H1 (cell line): ENCODE measurements around the gene ATP2A3. TPM values are rescaled to one million over a fixed set of nuclear protein-coding genes. Genes with fewer than 3 reads are reported as not detected.

Source experiments
- CTCF ChIA-PET: fragments of 300-600 bp; sonication (Branson Sonifier 250); formaldehyde crosslinking; loops from one replicate; lab custom pipeline; 2021; ENCODE audit not compliant: partially characterized antibody; lab: Charles Lee
- POLR2A ChIA-PET: fragments of 300-600 bp; sonication (Branson Sonifier 250); formaldehyde crosslinking; loops from one replicate; lab custom pipeline; 2021; ENCODE audit warnings: inconsistent platforms; ENCODE audit not compliant: partially characterized antibody; lab: Charles Lee
- DNase-seq, 2 experiments: peaks; one replicate each; pipeline versions ENCODE4 v3.0.0 to v3.0.0-alpha.2; 2010 to 2022; ENCODE audit warnings: low spot score in 2 of 2, low read depth in 1 of 2, mixed read lengths in 1 of 2
- FAIRE-seq: peaks from 2 replicates; lab custom pipeline; 2011; peaks lifted over from hg19 to GRCh38; lab: Jason Lieb, UNC
- H2AFZ ChIP-seq: 2 replicates; pipeline ENCODE4 v1.8.1; 2012; ENCODE audit warnings: low read length, inconsistent platforms
- H2AK5ac ChIP-seq: 2 replicates; pipeline ENCODE4 v1.6.1; 2013; ENCODE audit warnings: low read depth, low read length
- H2BK120ac ChIP-seq: replicated peaks from 2 replicates; pipeline ENCODE3; 2013; ENCODE audit warnings: low read depth, low read length, inconsistent platforms
- H2BK12ac ChIP-seq: 2 replicates; pipeline ENCODE4 v1.6.1; 2013; ENCODE audit warnings: low read depth, low read length
- H2BK15ac ChIP-seq: 2 replicates; pipeline ENCODE4 v1.6.1; 2013; ENCODE audit warnings: low read length
- H2BK20ac ChIP-seq: 2 replicates; pipeline ENCODE4 v1.6.1; 2013; ENCODE audit warnings: low read length
- H2BK5ac ChIP-seq: 2 replicates; pipeline ENCODE4 v1.6.1; 2013; ENCODE audit warnings: low read depth, low read length
- H3K14ac ChIP-seq: 2 replicates; pipeline ENCODE4 v1.6.1; 2013; ENCODE audit warnings: inconsistent platforms; ENCODE audit not compliant: insufficient read length
- H3K18ac ChIP-seq: 2 replicates; pipeline ENCODE4 v1.6.1; 2013; ENCODE audit warnings: low read length; ENCODE audit errors: extremely low read depth
- H3K23ac ChIP-seq: 2 replicates; pipeline ENCODE4 v1.6.1; 2013; ENCODE audit warnings: inconsistent platforms; ENCODE audit not compliant: insufficient read length
- H3K23me2 ChIP-seq: 2 replicates; pipeline ENCODE4 v1.6.1; 2013; ENCODE audit warnings: low read depth, low read length
- H3K27ac ChIP-seq: 2 replicates; pipeline ENCODE4 v1.6.1; 2011; ENCODE audit warnings: low read depth, low read length, inconsistent platforms
- H3K27me3 ChIP-seq, 4 experiments: replicated peaks in 1 of 4; 1 replicate in 1 of 4; 2 replicates in 3 of 4; pipeline versions ENCODE4 v1.6.1 to v1.8.1; 2011 to 2013; ENCODE audit warnings: low read length in 3 of 4, mild to moderate bottlenecking in 3 of 4, inconsistent platforms in 2 of 4, mixed read lengths in 2 of 4, moderate library complexity in 1 of 4; ENCODE audit not compliant: control insufficient read depth in 3 of 4, insufficient read depth in 3 of 4; ENCODE audit errors: extremely low read depth in 1 of 4
- H3K36me3 ChIP-seq, 4 experiments: 2 replicates each; pipeline versions ENCODE4 v1.6.1 to v1.8.1; 2011 to 2013; ENCODE audit warnings: mild to moderate bottlenecking in 4 of 4, low read length in 3 of 4, moderate library complexity in 2 of 4, control low read depth in 1 of 4, inconsistent platforms in 1 of 4; ENCODE audit not compliant: insufficient read depth in 4 of 4, control insufficient read depth in 2 of 4
- H3K4ac ChIP-seq: replicated peaks from 2 replicates; pipeline ENCODE3; 2013; ENCODE audit warnings: low read length, low read depth, mixed read lengths, inconsistent platforms; ENCODE audit not compliant: insufficient read length
- H3K4me1 ChIP-seq, 4 experiments: replicated peaks in 1 of 4; 1 replicate in 1 of 4; 2 replicates in 3 of 4; pipeline versions ENCODE4 v1.6.1 to v1.8.1; 2011 to 2013; ENCODE audit warnings: low read length in 3 of 4, inconsistent platforms in 2 of 4, mixed read lengths in 1 of 4; ENCODE audit not compliant: insufficient read depth in 4 of 4, control insufficient read depth in 3 of 4
- H3K4me2 ChIP-seq, 2 experiments: 2 replicates each; pipeline versions ENCODE4 v1.6.1 to v1.8.1; 2011 to 2013; ENCODE audit warnings: low read depth in 2 of 2, low read length in 2 of 2, control low read depth in 1 of 2, inconsistent platforms in 1 of 2, mild to moderate bottlenecking in 1 of 2; ENCODE audit not compliant: insufficient read depth in 1 of 2
- H3K4me3 ChIP-seq, 4 experiments: fragments of 200-600, 300-600 bp in 1 of 4; sonication (generic), shearing (Covaris generic), sonication (Bioruptor Twin) in 1 of 4; 2 replicates each; pipeline versions ENCODE4 v1.5.1 to v1.8.1; 2011 to 2016; ENCODE audit warnings: low read length in 4 of 4, low read depth in 3 of 4, control low read depth in 2 of 4, inconsistent platforms in 2 of 4, mild to moderate bottlenecking in 2 of 4, mixed read lengths in 1 of 4, moderate library complexity in 1 of 4; ENCODE audit not compliant: insufficient read depth in 2 of 4; ENCODE audit errors: extremely low read depth in 1 of 4
- H3K56ac ChIP-seq: replicated peaks from 2 replicates; pipeline ENCODE3; 2013; ENCODE audit warnings: low read depth, mild to moderate bottlenecking, mixed read lengths, low read length, inconsistent platforms; ENCODE audit not compliant: insufficient read length
- H3K79me1 ChIP-seq: 2 replicates; pipeline ENCODE4 v1.6.1; 2013; ENCODE audit warnings: low read depth, low read length, control low read depth
- H3K79me2 ChIP-seq, 2 experiments: 2 replicates each; pipeline versions ENCODE4 v1.6.1 to v1.8.1; 2012 to 2013; ENCODE audit warnings: low read length in 2 of 2, mild to moderate bottlenecking in 2 of 2, inconsistent platforms in 1 of 2; ENCODE audit not compliant: insufficient read depth in 2 of 2, control insufficient read depth in 1 of 2
- H3K9ac ChIP-seq, 4 experiments: replicated peaks in 1 of 4; 1 replicate in 1 of 4; 2 replicates in 3 of 4; pipeline versions ENCODE4 v1.6.1 to v1.8.1; 2011 to 2013; ENCODE audit warnings: low read depth in 3 of 4, low read length in 3 of 4, control low read depth in 2 of 4, mild to moderate bottlenecking in 2 of 4, moderate library complexity in 2 of 4, inconsistent platforms in 1 of 4; ENCODE audit errors: extremely low read depth in 1 of 4
- H3K9me3 ChIP-seq, 2 experiments: 2 replicates each; pipeline versions ENCODE4 v1.6.1 to v1.8.1; 2012 to 2013; ENCODE audit warnings: mild to moderate bottlenecking in 2 of 2, moderate library complexity in 2 of 2, control low read depth in 1 of 2, inconsistent platforms in 1 of 2, low read depth in 1 of 2, low read length in 1 of 2, mixed read lengths in 1 of 2; ENCODE audit not compliant: insufficient read depth in 2 of 2
- H4K20me1 ChIP-seq, 2 experiments: replicated peaks in 1 of 2; 2 replicates each; pipeline versions ENCODE3 to v1.8.1; 2011 to 2013; ENCODE audit warnings: inconsistent platforms in 2 of 2, low read length in 2 of 2, mild to moderate bottlenecking in 1 of 2; ENCODE audit not compliant: insufficient read depth in 2 of 2, control insufficient read depth in 1 of 2
- H4K5ac ChIP-seq: 2 replicates; pipeline ENCODE4 v1.6.1; 2013; ENCODE audit warnings: low read length, low read depth, mixed read lengths, inconsistent platforms; ENCODE audit not compliant: insufficient read length
- H4K8ac ChIP-seq: 2 replicates; pipeline ENCODE4 v1.8.0; 2013; ENCODE audit warnings: mild to moderate bottlenecking, moderate library complexity, low read length, inconsistent platforms; ENCODE audit not compliant: insufficient read depth; ENCODE audit errors: extremely low read depth
- H4K91ac ChIP-seq: replicated peaks from 2 replicates; pipeline ENCODE3; 2013; ENCODE audit warnings: low read length, mixed read lengths, inconsistent platforms; ENCODE audit not compliant: insufficient read length
- BCL11A ChIP-seq, 2 experiments: IDR thresholded peaks; one replicate each; pipeline ENCODE4 v1.6.1; 2011; ENCODE audit warnings: low read depth in 2 of 2, low read length in 2 of 2, mild to moderate bottlenecking in 2 of 2
- POLR2A ChIP-seq, 2 experiments: IDR thresholded peaks; 1 replicate in 1 of 2; 2 replicates in 1 of 2; pipeline ENCODE4 v1.6.1; 2011; ENCODE audit warnings: low read depth in 2 of 2, low read length in 2 of 2, mild to moderate bottlenecking in 2 of 2; ENCODE audit errors: control extremely low read depth in 1 of 2
- RXRA ChIP-seq: IDR thresholded peaks from 2 replicates; pipeline ENCODE4 v1.6.1; 2011; ENCODE audit warnings: low read depth, mild to moderate bottlenecking, low read length, moderate library complexity; ENCODE audit not compliant: insufficient read depth
- ZNF274 ChIP-seq: IDR thresholded peaks from 2 replicates; pipeline ENCODE4 v1.7.0; 2012; ENCODE audit warnings: low read length, borderline replicate concordance; ENCODE audit errors: extremely low read depth
- WGBS, 2 experiments: shearing (Covaris generic) in 1 of 2; methylation state at CpG; one replicate each; pipeline versions ENCODE4 v1.1.6 to v1.1.7; 2013 to 2015; ENCODE audit warnings: low lambda C conversion rate in 2 of 2, mixed read lengths in 2 of 2, inconsistent platforms in 1 of 2, low coverage in 1 of 2, missing lambda C conversion rate in 1 of 2; ENCODE audit not compliant: insufficient replicate concordance in 2 of 2, insufficient coverage in 1 of 2, insufficient read length in 1 of 2; ENCODE audit errors: extremely low coverage in 1 of 2, missing lambda C conversion rate in 1 of 2; 5-methylcytosine and 5-hydroxymethylcytosine counted together
- polyA plus RNA-seq, 7 experiments: library from polyadenylated mRNA; depleted of rRNA in 3 of 7; stranded (reverse) in 5 of 7; unstranded in 2 of 7; fragments of >200 nt in 5 of 7; fragments of 200-250 nt in 2 of 7; gene quantifications; 1 replicate in 5 of 7; 2 replicates in 1 of 7; 4 replicates in 1 of 7; pipeline versions ENCODE4 v1.2.1 to v1.2.3, GENCODE V29; 2011 to 2013; ENCODE audit warnings: missing spikeins in 2 of 7, mixed read lengths in 2 of 7
- total RNA-seq: library from RNA; stranded (reverse); fragmentation: NEBNext Ultra II Directional; extraction: Animal tissue kit (Norgen Biotek cat#: 25700); gene quantifications from 2 replicates; pipeline ENCODE4 v1.2.1, GENCODE V29; 2021
- TF ChIP-seq, protein P1 (sequence below): IDR thresholded peaks from 2 replicates; pipeline ENCODE4 v1.6.1; 2012; ENCODE audit warnings: inconsistent platforms
- TF ChIP-seq, protein P2 (sequence below): IDR thresholded peaks from 2 replicates; pipeline ENCODE4 v1.6.1; 2012; ENCODE audit warnings: inconsistent platforms

ATP2A3 gene
- total and polyA plus RNA-seq, 2 of the 8 experiments (the other 6 are each of a cell fraction or from before 2014, with no cell fraction given): 18.4 to 32.5 TPM

DNA sequence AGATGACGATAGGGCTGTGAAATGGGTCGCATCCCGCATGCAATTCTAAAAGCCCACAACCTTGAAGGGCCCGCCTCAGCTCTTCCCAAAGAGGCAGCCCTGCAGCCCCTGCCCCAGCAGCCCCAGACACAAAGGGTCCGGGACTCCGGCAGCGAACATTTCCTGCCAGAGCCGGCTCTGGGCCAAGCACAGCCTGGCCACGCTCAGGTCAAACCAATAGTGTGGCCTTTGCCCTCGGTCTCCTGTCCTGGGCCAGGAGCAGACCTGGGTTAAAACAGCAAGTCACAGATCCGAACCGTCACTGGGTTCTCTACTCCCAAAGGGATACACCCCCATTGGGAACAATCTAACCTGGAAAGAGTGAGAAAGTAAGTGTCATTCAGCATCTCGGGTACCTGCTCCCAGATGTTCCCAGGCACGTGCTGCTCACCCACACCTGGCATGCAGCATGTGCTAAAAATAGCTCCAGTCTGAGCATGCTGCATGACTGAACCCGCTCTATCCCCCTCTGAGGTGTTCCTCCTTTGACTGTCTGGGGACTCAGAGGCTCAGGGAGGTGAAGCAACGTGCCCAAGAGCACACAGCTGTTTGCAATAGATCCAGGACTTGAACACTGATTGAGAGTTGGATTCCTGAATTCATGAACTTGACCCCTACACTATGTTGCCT is 22.2 kb upstream of the ATP2A3 start:
- Histone ChIP-seq H2BK5ac (peak overlapping the region; percentile 24; the same call in 1 of the 2 replicates), H3K4me3 (no peak overlapping the region), H3K27me3 (no peaks in the 10 kb centered on the region), H3K4me1 (peaks cover 4 to 15% (median 7%) of the 10 kb centered on the region in 4 experiments), H2AFZ (no peak overlapping the region), H3K4me2 (no peak overlapping the region), H3K36me3 (no peaks in the 10 kb centered on the region), H3K79me1 (no peaks in the 10 kb centered on the region), H3K23ac (no peak overlapping the region), H2BK15ac (peak overlapping the region; percentile 61; the same call in 1 of the 2 replicates), H3K14ac (no peak overlapping the region), H2BK12ac (peak overlapping the region; percentile 75; the same call in 1 of the 2 replicates), H3K27ac (no peak overlapping the region), H3K4ac (no peak overlapping the region), H2AK5ac (no peak overlapping the region), H3K79me2 (no peaks in the 10 kb centered on the region), H4K91ac (peak overlapping the region; percentile 17), H3K9me3 (no peaks in the 10 kb centered on the region), H4K20me1 (no peaks in the 10 kb centered on the region), H2BK20ac (no peak overlapping the region), H2BK120ac (no peak overlapping the region), H4K5ac (no peak overlapping the region), H3K56ac (no peak overlapping the region), H3K18ac (no peak overlapping the region), H4K8ac (no peak overlapping the region; the same call in 1 of the 2 replicates), H3K23me2 (no peaks in the 10 kb centered on the region), H3K9ac (no peak overlapping the region)
- POLR2A ChIA-PET: interaction anchor here (0.6 to 1.6 kb wide), 3 partner anchors 16 to 24 kb away, joined by 3 to 6 read pairs (median 4); no protein-coding TSS in a partner anchor
- TF ChIP-seq ZNF274 (no peak), RXRA (no peak), POLR2A (IDR thresholded peaks at IDR 0.05; ENCODE audit: control extremely low read depth in 1 of 2, low read depth in 2 of 2, low read length in 2 of 2) (no peak), BCL11A (IDR thresholded peaks at IDR 0.05; ENCODE audit: low read depth in 2 of 2, low read length in 2 of 2) (no peak)
- TF ChIP-seq, protein P1, sequence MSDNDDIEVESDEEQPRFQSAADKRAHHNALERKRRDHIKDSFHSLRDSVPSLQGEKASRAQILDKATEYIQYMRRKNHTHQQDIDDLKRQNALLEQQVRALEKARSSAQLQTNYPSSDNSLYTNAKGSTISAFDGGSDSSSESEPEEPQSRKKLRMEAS: peak; percentile 60; the same call in 1 of the 2 replicates
- TF ChIP-seq, protein P2, sequence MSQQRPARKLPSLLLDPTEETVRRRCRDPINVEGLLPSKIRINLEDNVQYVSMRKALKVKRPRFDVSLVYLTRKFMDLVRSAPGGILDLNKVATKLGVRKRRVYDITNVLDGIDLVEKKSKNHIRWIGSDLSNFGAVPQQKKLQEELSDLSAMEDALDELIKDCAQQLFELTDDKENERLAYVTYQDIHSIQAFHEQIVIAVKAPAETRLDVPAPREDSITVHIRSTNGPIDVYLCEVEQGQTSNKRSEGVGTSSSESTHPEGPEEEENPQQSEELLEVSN: peak; percentile 45; the same call in 1 of the 2 replicates
- CTCF ChIA-PET: interaction anchor here (0.6 to 2.3 kb wide), 4 partner anchors 13 to 73 kb away, joined by 3 to 7 read pairs (median 4); no protein-coding TSS in a partner anchor
- FAIRE-seq: no peak
- DNase-seq: no peak
- WGBS, 2 experiments: 82% methylated on average over 16 of the region's 16 CpGs; no CpG with 5 or more reads in 1 of the 2 experiments
